K562 (cell line): ENCODE measurements around the gene SHISA5. TPM values are rescaled to one million over a fixed set of nuclear protein-coding genes. Genes with fewer than 3 reads are reported as not detected.

Experiments used
- HIVEP1 ChIP-seq: fragments of 250-450 bp; sonication (Bioruptor Pico); IDR thresholded peaks from 2 replicates; pipeline ENCODE4 v1.4.0; 2020; ENCODE audit warnings: mild to moderate bottlenecking
- LARP7 ChIP-seq: fragments of 450-650 bp; IDR thresholded peaks from 2 replicates; pipeline ENCODE4 v1.6.1; 2016
- PTTG1 ChIP-seq: fragments of 450-650 bp; IDR thresholded peaks from 2 replicates; pipeline ENCODE4 v1.6.1; 2016; ENCODE audit warnings: low read depth, mild to moderate bottlenecking, missing genetic modification characterization, missing compliant biosample characterization
- RCOR1 ChIP-seq, 2 experiments: IDR thresholded peaks; 2 replicates each; pipeline ENCODE4 v1.6.1; 2012; ENCODE audit warnings: low read depth in 2 of 2, low read length in 2 of 2, borderline replicate concordance in 1 of 2, improper control_type of control experiment in 1 of 2
- REST ChIP-seq, 2 experiments: fragments of 450-650 bp; formaldehyde crosslinking in 1 of 2; IDR thresholded peaks; 2 replicates each; pipeline versions ENCODE4 v1.4.0 to v1.6.1; 2014 to 2020; ENCODE audit warnings: mild to moderate bottlenecking in 2 of 2, borderline replicate concordance in 1 of 2, low read depth in 1 of 2
- SNAPC5 ChIP-seq: fragments of 250-450 bp; sonication (Bioruptor Pico); IDR thresholded peaks from 2 replicates; pipeline ENCODE4 v1.8.0; 2021; ENCODE audit warnings: moderate library complexity, mild to moderate bottlenecking, inconsistent platforms
- TBP ChIP-seq: optimal IDR thresholded peaks from 2 replicates; pipeline ENCODE3; 2011; ENCODE audit warnings: low read depth, low read length, improper control_type of control experiment
- TRIM25 ChIP-seq: fragments of 450-650 bp; IDR thresholded peaks from 2 replicates; pipeline ENCODE4 v1.7.0; 2016; ENCODE audit warnings: borderline replicate concordance
- ZC3H4 ChIP-seq: sonication (generic); formaldehyde crosslinking; IDR thresholded peaks from 2 replicates; pipeline ENCODE4 v1.9.0; 2021; ENCODE audit warnings: missing genetic modification reagents, borderline replicate concordance
- polyA plus RNA-seq, 8 experiments: library from polyadenylated mRNA; depleted of rRNA in 4 of 8; stranded (reverse) in 5 of 8; unstranded in 3 of 8; fragments of >200 nt; fragmentation: Nextera tagmentation in 2 of 8; fragmentation: Illumina TruSeq in 1 of 8; extraction: Ambion mirVana in 2 of 8; extraction: Trizol in 1 of 8; gene quantifications; 2 replicates each; pipeline versions ENCODE4 v1.2.1 to v1.2.3, GENCODE V29; 2011 to 2014; ENCODE audit warnings: inconsistent platforms in 1 of 8, missing spikeins in 1 of 8
- total RNA-seq, 7 experiments: library from RNA; depleted of rRNA in 6 of 7; stranded (reverse); fragments of >200 nt in 6 of 7; fragmentation: Illumina TruSeq in 2 of 7; extraction: Trizol in 2 of 7; gene quantifications; 2 replicates each; pipeline versions ENCODE4 v1.2.1 to v1.2.3, GENCODE V29; 2011 to 2021; ENCODE audit warnings: low replicate concordance in 1 of 7
- TF ChIP-seq, protein P1 (sequence below), 2 experiments: IDR thresholded peaks; 2 replicates each; pipeline ENCODE4 v1.6.1; 2012; ENCODE audit warnings: improper control_type of control experiment in 2 of 2, low read depth in 2 of 2, low read length in 2 of 2, borderline replicate concordance in 1 of 2
- TF ChIP-seq, protein P2 (sequence below): fragments of 250-450 bp; sonication (Bioruptor Pico); IDR thresholded peaks from 2 replicates; pipeline ENCODE4 v1.5.1; 2021; ENCODE audit warnings: mild to moderate bottlenecking

SHISA5 gene
- total and polyA plus RNA-seq, 9 of the 15 experiments (the other 6 are each of a cell fraction or from before 2014, with no cell fraction given) = 8.4 to 85.8 (median 56.1) TPM

DNA sequence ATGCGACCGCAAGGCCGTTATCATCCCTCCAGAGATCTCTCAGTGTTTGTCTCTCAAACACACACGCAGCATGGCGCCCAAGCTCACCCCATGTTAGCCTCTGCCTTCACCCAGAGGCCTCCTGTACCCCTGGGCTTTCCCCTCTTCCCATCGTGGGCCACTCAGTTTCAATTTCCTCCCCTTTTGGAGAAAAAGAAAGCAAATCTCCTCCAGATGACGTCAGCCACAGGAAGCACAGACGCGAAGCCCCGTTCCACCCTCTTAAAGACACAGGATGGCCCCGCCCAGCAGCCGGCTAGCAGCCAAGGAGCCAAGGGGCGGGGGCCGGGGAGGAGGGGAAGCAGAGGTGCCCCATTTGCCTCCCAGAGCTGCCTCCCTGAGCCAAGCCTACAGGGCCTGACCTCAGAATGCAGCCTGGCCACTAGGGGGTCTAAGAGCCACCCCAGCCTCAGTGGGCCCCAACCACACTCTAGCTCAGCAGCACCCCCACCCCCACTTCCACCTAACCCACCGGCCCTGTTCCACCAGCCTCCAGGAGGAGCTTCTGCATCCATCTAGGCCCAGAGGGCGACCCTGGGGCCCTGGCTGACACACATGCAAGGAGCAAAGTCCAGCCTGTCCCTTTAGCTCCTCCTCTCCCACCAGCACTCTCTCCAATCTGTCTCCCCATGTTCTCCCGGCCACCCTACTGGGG is 30.9 kb downstream of the SHISA5 start (continued):
- TF ChIP-seq REST (IDR thresholded peaks at IDR 0.05; ENCODE audit: borderline replicate concordance) (no peak), REST (CRISPR knock-in tag; IDR thresholded peaks at IDR 0.05; ENCODE audit: low read depth) (no peak), TBP (peak; percentile 76), TRIM25 (no peak), RCOR1 (IDR thresholded peaks at IDR 0.05; ENCODE audit: borderline replicate concordance in 1 of 2, low read depth in 2 of 2, low read length in 2 of 2) (0 out of 4 replicates have a peak, but pooled peaks of 1 of the 2 experiments have one; percentile 5), PTTG1 (tag) (no peak), ZC3H4 (CRISPR knock-in tag) (no peak; the same call in 1 of the 2 replicates), HIVEP1 (CRISPR knock-in tag) (no peak), LARP7 (no peak), SNAPC5 (CRISPR knock-in tag) (no peak)
- TF ChIP-seq, protein P1, sequence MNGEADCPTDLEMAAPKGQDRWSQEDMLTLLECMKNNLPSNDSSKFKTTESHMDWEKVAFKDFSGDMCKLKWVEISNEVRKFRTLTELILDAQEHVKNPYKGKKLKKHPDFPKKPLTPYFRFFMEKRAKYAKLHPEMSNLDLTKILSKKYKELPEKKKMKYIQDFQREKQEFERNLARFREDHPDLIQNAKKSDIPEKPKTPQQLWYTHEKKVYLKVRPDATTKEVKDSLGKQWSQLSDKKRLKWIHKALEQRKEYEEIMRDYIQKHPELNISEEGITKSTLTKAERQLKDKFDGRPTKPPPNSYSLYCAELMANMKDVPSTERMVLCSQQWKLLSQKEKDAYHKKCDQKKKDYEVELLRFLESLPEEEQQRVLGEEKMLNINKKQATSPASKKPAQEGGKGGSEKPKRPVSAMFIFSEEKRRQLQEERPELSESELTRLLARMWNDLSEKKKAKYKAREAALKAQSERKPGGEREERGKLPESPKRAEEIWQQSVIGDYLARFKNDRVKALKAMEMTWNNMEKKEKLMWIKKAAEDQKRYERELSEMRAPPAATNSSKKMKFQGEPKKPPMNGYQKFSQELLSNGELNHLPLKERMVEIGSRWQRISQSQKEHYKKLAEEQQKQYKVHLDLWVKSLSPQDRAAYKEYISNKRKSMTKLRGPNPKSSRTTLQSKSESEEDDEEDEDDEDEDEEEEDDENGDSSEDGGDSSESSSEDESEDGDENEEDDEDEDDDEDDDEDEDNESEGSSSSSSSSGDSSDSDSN (IDR thresholded peaks at IDR 0.05; ENCODE audit: borderline replicate concordance in 1 of 2, low read depth in 2 of 2, low read length in 2 of 2) = peak in 1 of 2 experiments; percentile 3; a peak in 1 of 4 replicates
- TF ChIP-seq, protein P2, sequence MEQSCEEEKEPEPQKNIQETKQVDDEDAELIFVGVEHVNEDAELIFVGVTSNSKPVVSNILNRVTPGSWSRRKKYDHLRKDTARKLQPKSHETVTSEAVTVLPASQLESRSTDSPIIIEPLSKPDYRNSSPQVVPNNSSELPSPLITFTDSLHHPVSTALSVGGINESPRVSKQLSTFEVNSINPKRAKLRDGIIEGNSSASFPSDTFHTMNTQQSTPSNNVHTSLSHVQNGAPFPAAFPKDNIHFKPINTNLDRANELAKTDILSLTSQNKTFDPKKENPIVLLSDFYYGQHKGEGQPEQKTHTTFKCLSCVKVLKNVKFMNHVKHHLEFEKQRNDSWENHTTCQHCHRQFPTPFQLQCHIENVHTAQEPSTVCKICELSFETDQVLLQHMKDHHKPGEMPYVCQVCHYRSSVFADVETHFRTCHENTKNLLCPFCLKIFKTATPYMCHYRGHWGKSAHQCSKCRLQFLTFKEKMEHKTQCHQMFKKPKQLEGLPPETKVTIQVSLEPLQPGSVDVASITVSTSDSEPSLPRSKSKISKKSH (CRISPR knock-in tag) = no peak
